ENCODE data around the gene UBE2E2. TPM values are rescaled to one million over a fixed set of nuclear protein-coding genes. Genes with fewer than 3 reads are reported as not detected.

The UBE2E2 gene
- total and polyA plus RNA-seq, 2 donors (not counting 1 experiment from before 2014, with no cell fraction given), result 16.0 to 45.0 TPM

- Histone ChIP-seq H3K4me3 (ENCODE audit: control extremely low read depth in 1 of 5, extremely low read depth in 1 of 5, insufficient read depth in 1 of 5, low read depth in 2 of 5, low read length in 4 of 5) (no peak overlapping the region), H3K36me3 (replicated peaks in 1 of 2; ENCODE audit: control extremely low read depth in 1 of 2, control insufficient read depth in 1 of 2, extremely low read depth in 1 of 2, insufficient read depth in 2 of 2, low read length in 1 of 2) (no peaks in the 10 kb centered on the region), H3K4me2 (replicated peaks; ENCODE audit: low read depth, low read length, poor library complexity, severe bottlenecking) (no peak overlapping the region), H3K27me3 (replicated peaks in 1 of 4; ENCODE audit: control extremely low read depth in 1 of 4, control insufficient read depth in 3 of 4, insufficient read depth in 4 of 4, low read length in 3 of 4) (no peaks in the 10 kb centered on the region), H4K20me1 (ENCODE audit: control insufficient read depth, insufficient read depth, low read length, poor library complexity, severe bottlenecking) (peaks cover 15% of the 10 kb centered on the region), H3K27ac (ENCODE audit: low read length in 2 of 2) (no peak overlapping the region), H3K9ac (ENCODE audit: low read length) (no peak overlapping the region), H3K9me3 (ENCODE audit: control extremely low read depth in 1 of 3, control insufficient read depth in 2 of 3, insufficient read depth in 1 of 3, low read length in 2 of 3) (no peaks in the 10 kb centered on the region), H3K79me2 (ENCODE audit: control insufficient read depth, insufficient read depth, low read length) (peaks cover 83% of the 10 kb centered on the region), H3K4me1 (ENCODE audit: control insufficient read depth in 2 of 2, insufficient read depth in 2 of 2, low read length in 2 of 2) (peaks cover 10% of the 10 kb centered on the region in 2 donors), H2AFZ (ENCODE audit: insufficient read depth, low read depth, low read length, poor library complexity, severe bottlenecking) (no peak overlapping the region)
- Mint-ChIP-seq H3K27me3 (no peaks in the 10 kb centered on the region), H3K9me3 (ENCODE audit: insufficient read depth) (no peaks in the 10 kb centered on the region), H3K27ac (no peak overlapping the region), H3K4me1 (peaks cover 40% of the 10 kb centered on the region), H3K4me3 (no peak overlapping the region)
- TF ChIP-seq EZH2 (IDR thresholded peaks at IDR 0.05; ENCODE audit: borderline replicate concordance, insufficient read depth, low read depth, low read length, poor library complexity, severe bottlenecking), result no peak
- TF ChIP-seq, protein P1, sequence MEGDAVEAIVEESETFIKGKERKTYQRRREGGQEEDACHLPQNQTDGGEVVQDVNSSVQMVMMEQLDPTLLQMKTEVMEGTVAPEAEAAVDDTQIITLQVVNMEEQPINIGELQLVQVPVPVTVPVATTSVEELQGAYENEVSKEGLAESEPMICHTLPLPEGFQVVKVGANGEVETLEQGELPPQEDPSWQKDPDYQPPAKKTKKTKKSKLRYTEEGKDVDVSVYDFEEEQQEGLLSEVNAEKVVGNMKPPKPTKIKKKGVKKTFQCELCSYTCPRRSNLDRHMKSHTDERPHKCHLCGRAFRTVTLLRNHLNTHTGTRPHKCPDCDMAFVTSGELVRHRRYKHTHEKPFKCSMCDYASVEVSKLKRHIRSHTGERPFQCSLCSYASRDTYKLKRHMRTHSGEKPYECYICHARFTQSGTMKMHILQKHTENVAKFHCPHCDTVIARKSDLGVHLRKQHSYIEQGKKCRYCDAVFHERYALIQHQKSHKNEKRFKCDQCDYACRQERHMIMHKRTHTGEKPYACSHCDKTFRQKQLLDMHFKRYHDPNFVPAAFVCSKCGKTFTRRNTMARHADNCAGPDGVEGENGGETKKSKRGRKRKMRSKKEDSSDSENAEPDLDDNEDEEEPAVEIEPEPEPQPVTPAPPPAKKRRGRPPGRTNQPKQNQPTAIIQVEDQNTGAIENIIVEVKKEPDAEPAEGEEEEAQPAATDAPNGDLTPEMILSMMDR (IDR thresholded peaks at IDR 0.05), result no peak
- intact Hi-C loops (cut with micrococcal nuclease), result no loop called here
- DNase-seq (no peak), ATAC-seq (ENCODE audit: low read depth) (no peak)
- ChIA-PET POLR2A (no interaction called here), CTCF (no interaction called here)
- no CpG with 5 or more reads among the region's 2 CpGs for WGBS (ENCODE audit: insufficient coverage)
These were observed 252.6 kb downstream of the UBE2E2 start for GRCh38 chr3:23455775-23456174.

DNA sequence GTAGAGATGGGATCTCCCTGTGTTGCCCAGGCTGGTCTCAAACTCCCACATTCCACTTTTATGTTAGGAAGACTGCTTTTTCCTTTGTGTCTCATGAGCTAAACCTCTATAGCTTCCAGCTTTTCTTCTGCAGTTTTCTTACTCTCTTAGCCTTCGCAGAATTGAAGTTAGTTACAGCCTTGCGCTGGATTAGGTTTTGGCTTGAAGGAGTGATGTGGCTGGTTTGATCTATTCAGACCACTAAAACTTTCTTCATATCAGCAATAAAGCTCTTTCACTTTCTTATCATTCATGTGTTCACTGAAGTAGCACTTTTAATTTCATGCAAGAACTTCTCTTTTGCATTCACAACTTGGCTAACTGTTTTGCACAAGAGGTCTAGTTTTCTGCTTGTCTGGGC lies 254.6 kb downstream of the UBE2E2 start:
- H3K9ac ChIP-seq (ENCODE audit: low read length), result no peak overlapping the region
- intact Hi-C loops (cut with micrococcal nuclease), result no loop called here
- no peaks in the 10 kb centered on the region for H3K27me3 Mint-ChIP-seq
- ChIA-PET POLR2A (no interaction called here), CTCF (interaction anchor here (1.0 kb wide), 1 partner anchor 265 kb away, joined by 3 read pairs; no protein-coding TSS in a partner anchor)
- peaks cover 39% of the 10 kb centered on the region for H3K4me1 Mint-ChIP-seq
- no peak overlapping the region for H3K4me3 Mint-ChIP-seq
- peaks cover 75% of the 10 kb centered on the region for H3K79me2 ChIP-seq (ENCODE audit: control insufficient read depth, insufficient read depth, low read length)
- no peak overlapping the region for H3K4me2 ChIP-seq (replicated peaks; ENCODE audit: low read depth, low read length, poor library complexity, severe bottlenecking)
- H4K20me1 ChIP-seq (ENCODE audit: control insufficient read depth, insufficient read depth, low read length, poor library complexity, severe bottlenecking), result peaks cover 11% of the 10 kb centered on the region
- H3K27ac Mint-ChIP-seq, result no peak overlapping the region
- ATAC-seq (ENCODE audit: low read depth) (no peak), DNase-seq (no peak)
- H2AFZ ChIP-seq (ENCODE audit: insufficient read depth, low read depth, low read length, poor library complexity, severe bottlenecking), result no peak overlapping the region
- no peak overlapping the region for H3K4me3 ChIP-seq (ENCODE audit: control extremely low read depth in 1 of 5, extremely low read depth in 1 of 5, insufficient read depth in 1 of 5, low read depth in 2 of 5, low read length in 4 of 5)
- H3K4me1 ChIP-seq (ENCODE audit: control insufficient read depth in 2 of 2, insufficient read depth in 2 of 2, low read length in 2 of 2), result peaks cover 7 to 10% of the 10 kb centered on the region in 2 donors
- no peaks in the 10 kb centered on the region for H3K27me3 ChIP-seq (replicated peaks in 1 of 4; ENCODE audit: control extremely low read depth in 1 of 4, control insufficient read depth in 3 of 4, insufficient read depth in 4 of 4, low read length in 3 of 4)
- TF ChIP-seq EZH2 (IDR thresholded peaks at IDR 0.05; ENCODE audit: borderline replicate concordance, insufficient read depth, low read depth, low read length, poor library complexity, severe bottlenecking), result no peak
- TF ChIP-seq, protein P1 (IDR thresholded peaks at IDR 0.05), result no peak
- H3K9me3 Mint-ChIP-seq (ENCODE audit: insufficient read depth), result no peaks in the 10 kb centered on the region
- no peaks in the 10 kb centered on the region for H3K36me3 ChIP-seq (replicated peaks in 1 of 2; ENCODE audit: control extremely low read depth in 1 of 2, control insufficient read depth in 1 of 2, extremely low read depth in 1 of 2, insufficient read depth in 2 of 2, low read length in 1 of 2)
- no peak overlapping the region for H3K27ac ChIP-seq (ENCODE audit: low read length in 2 of 2)
- H3K9me3 ChIP-seq (ENCODE audit: control extremely low read depth in 1 of 3, control insufficient read depth in 2 of 3, insufficient read depth in 1 of 3, low read length in 2 of 3), result no peaks in the 10 kb centered on the region
- no CpG with 5 or more reads among the region's 2 CpGs for WGBS (ENCODE audit: insufficient coverage)

All from B cell (primary cell).